Measurements from ENCODE around the gene MBNL2. TPM values are rescaled to one million over a fixed set of nuclear protein-coding genes. Genes with fewer than 3 reads are reported as not detected.

MBNL2 gene
- total and polyA plus RNA-seq, 11 donors, result 18.5 to 100 (median 81.4) TPM

DNA sequence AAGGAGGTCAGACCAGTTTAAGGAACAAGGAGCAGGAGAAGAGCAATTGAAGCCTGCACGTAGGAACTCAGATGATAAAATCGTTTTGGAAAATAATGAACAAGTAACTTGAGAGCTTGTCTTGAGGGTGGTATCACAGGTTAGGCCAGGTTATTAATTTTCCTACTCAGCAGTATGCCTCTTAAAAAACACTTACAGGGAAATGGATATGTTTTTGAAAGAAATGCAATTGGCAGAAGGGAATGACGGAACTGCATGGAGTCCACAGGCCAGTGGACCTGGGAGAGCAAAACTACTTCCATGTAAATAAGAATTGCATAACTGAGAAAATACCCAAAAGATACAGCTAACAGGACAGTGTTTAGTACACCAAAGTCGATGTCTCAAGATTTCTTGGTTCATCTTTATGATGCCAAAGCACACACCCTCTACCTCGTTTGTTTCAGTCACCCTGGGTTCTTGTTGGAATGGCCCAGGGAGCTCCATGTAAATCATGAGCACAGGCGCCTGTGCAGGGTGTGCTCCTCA, 35.2 kb downstream of the MBNL2 start:
- WGBS, 4 donors, result 86 to 87% (median 87%) methylated on average over 6 of the region's 6 CpGs
- Histone ChIP-seq H3K9me3 (no peaks in the 10 kb centered on the region), H3K4me3 (no peak overlapping the region), H3K36me3 (no peaks in the 10 kb centered on the region), H3K4me1 (peaks cover 19 to 100% (median 81%) of the 10 kb centered on the region in 12 donors), H3K27ac (peak overlapping the region in 10 of 12 donors; percentile 2 to 89 (median 72)), H3K27me3 (no peaks in the 10 kb centered on the region)
- ATAC-seq, result no peak
- intact Hi-C loops (cut with DNase I), result loop anchor here in 1 of 10 donors (5.0 kb wide), 1 partner anchor 35 kb away; the partner anchor contains the start of gene MBNL2
- DNase-seq, result no peak
- TF ChIP-seq POLR2A (IDR thresholded peaks at IDR 0.05), result no peak
- TF ChIP-seq, protein P1, sequence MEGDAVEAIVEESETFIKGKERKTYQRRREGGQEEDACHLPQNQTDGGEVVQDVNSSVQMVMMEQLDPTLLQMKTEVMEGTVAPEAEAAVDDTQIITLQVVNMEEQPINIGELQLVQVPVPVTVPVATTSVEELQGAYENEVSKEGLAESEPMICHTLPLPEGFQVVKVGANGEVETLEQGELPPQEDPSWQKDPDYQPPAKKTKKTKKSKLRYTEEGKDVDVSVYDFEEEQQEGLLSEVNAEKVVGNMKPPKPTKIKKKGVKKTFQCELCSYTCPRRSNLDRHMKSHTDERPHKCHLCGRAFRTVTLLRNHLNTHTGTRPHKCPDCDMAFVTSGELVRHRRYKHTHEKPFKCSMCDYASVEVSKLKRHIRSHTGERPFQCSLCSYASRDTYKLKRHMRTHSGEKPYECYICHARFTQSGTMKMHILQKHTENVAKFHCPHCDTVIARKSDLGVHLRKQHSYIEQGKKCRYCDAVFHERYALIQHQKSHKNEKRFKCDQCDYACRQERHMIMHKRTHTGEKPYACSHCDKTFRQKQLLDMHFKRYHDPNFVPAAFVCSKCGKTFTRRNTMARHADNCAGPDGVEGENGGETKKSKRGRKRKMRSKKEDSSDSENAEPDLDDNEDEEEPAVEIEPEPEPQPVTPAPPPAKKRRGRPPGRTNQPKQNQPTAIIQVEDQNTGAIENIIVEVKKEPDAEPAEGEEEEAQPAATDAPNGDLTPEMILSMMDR (IDR thresholded peaks at IDR 0.05), result no peak

DNA sequence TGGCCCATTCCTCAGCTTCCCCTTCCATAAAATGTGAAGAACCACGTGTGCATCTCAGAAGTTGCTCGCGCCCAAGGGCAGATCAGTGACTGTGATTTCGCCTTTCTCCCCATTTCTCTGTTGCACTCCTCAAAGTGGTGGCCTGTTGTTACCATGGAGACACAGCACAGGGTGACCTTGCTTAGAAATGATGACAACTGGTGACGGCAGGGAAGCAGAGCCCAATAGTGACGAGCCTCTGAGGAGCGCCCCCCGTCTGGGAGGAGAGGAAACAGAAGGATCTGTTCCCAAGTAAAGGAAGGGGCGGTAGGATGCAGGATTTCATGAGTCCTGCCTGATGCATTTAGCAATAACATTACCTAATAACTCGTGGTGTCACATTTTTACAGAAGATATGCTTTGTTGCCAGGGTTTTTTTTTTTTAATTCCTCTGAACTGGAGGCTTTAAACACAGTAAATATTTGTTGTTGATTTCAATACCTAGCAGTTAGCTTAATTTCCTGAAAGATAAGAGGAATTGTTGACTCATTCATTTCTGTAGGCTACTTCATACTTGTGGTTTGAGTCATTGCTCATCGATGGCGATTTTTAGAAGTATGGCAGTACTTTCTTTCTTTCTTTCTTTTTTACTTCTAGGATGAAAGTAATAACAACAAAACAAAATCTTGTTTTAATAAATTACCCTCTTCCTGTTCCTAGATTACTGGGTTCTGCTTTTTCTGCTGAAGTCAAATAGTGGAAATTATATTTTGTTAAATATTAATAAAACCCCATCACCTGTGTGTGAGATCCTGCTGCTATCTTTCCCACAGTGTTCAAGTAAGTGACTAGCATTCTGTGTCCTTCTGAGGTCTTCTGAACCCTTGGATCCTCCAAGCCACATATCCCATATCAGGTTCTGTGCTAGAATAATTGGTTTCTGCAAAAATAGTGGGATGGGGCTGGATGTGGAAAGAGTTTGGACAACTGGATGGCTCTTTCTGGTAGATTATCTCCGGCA, 36.0 kb downstream of the MBNL2 start:
- peak; percentile 44 to 73 (median 61) for ATAC-seq
- TF ChIP-seq, protein P1 (IDR thresholded peaks at IDR 0.05), result peak in 5 of 12 donors; percentile 13 to 32 (median 19)
- TF ChIP-seq POLR2A (IDR thresholded peaks at IDR 0.05), result no peak
- Histone ChIP-seq H3K9me3 (no peaks in the 10 kb centered on the region), H3K4me1 (peaks cover 19 to 98% (median 83%) of the 10 kb centered on the region in 12 donors), H3K4me3 (no peak overlapping the region), H3K36me3 (no peaks in the 10 kb centered on the region), H3K27me3 (no peaks in the 10 kb centered on the region), H3K27ac (peak overlapping the region in 10 of 12 donors; percentile 39 to 89 (median 72))
- intact Hi-C loops (cut with DNase I), result loop anchor here in 1 of 10 donors (5.0 kb wide), 1 partner anchor 36 kb away; the partner anchor contains the start of gene MBNL2
- peak in 4 of 5 donors; percentile 56 to 80 (median 61) for DNase-seq
- WGBS, 4 donors, result 46 to 62% (median 58%) methylated on average over 13 of the region's 13 CpGs

DNA sequence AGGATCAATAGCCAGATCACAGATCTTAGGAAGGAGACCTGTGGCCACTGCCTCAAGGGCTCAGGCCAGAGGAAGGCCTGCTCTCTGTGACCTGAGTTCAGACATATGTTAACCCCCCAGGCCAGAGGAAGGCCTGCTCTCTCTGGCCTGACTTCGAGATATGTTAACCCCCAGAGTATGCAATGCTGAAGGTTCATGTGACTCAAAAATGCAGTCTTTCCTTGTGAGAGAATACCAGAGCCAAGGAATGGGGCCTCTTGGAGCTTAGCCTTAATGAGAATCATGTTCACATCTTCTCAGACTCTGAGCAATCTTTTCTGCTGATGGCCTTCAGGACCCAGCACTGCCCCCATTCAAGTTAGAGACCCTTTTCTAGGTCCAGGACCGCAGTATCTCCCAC, 36.7 kb downstream of the MBNL2 start:
- no peak overlapping the region for H3K4me3 ChIP-seq
- DNase-seq, result no peak
- TF ChIP-seq, protein P1 (IDR thresholded peaks at IDR 0.05), result no peak
- no peak for TF ChIP-seq POLR2A (IDR thresholded peaks at IDR 0.05)
- ATAC-seq, result no peak
- intact Hi-C loops (cut with DNase I), result loop anchor here in 1 of 10 donors (5.0 kb wide), 1 partner anchor 36 kb away; the partner anchor contains the start of gene MBNL2
- WGBS, 4 donors, result 72 to 79% (median 77%) methylated on average over 2 of the region's 2 CpGs
- peaks cover 19 to 96% (median 81%) of the 10 kb centered on the region in 12 donors for H3K4me1 ChIP-seq
- H3K27ac ChIP-seq, result peak overlapping the region in 10 of 12 donors; percentile 39 to 89 (median 72)
- H3K27me3 ChIP-seq, result no peaks in the 10 kb centered on the region
- H3K9me3 ChIP-seq, result no peaks in the 10 kb centered on the region
- H3K36me3 ChIP-seq, result no peaks in the 10 kb centered on the region

DNA sequence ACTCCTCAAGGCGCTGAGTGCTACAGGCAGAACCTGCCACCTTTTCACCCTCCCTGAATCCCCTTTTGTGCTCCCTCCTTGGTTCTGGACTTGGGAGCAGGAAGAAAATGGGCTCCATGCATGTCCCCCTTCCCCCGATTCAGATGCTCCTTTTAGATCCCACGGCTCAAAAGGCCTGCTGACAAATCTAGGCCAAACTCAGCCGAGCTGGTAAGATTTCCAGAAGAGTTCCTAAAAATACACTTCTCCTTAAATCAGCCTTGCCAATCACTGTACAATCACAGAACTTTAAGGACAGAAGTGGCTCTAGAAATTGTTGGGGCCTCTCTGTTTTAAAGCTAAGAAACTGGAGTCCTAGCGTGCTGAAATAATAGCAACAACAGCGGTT, 37.3 kb downstream of the MBNL2 start:
- H3K4me1 ChIP-seq, result peaks cover 19 to 94% (median 86%) of the 10 kb centered on the region in 12 donors
- no peaks in the 10 kb centered on the region for H3K9me3 ChIP-seq
- intact Hi-C loops (cut with DNase I), result loop anchor here in 1 of 10 donors (5.0 kb wide), 1 partner anchor 37 kb away; the partner anchor contains the start of gene MBNL2
- ATAC-seq, result no peak
- WGBS, 4 donors, result 67 to 76% (median 71%) methylated on average over 6 of the region's 6 CpGs
- DNase-seq, result no peak
- peak overlapping the region in 10 of 12 donors; percentile 39 to 89 (median 72) for H3K27ac ChIP-seq
- H3K36me3 ChIP-seq, result no peaks in the 10 kb centered on the region
- TF ChIP-seq, protein P1 (IDR thresholded peaks at IDR 0.05), result no peak
- no peak for TF ChIP-seq POLR2A (IDR thresholded peaks at IDR 0.05)
- H3K4me3 ChIP-seq, result no peak overlapping the region
- no peaks in the 10 kb centered on the region for H3K27me3 ChIP-seq
